ENCODE data around the gene PCDHGB7.
"Not testable (repeated sequence)": the region's sequence is repeated elsewhere in the genome, so short reads cannot be mapped to it uniquely, and the experiment has no call there.

The PCDHGB7 gene

GRCh38 chr5:141430332-141431113 is 13.0 kb downstream of the PCDHGB7 start, which contains the start of gene PCDHGA12:
Gene PCDHGA12 (plus strand): TSS chr5:141430507. CDS start chr5:141430760, 253 bp downstream.
- DNase-seq = no peak

GRCh38 chr5:141431286-141431685 is 13.8 kb downstream of the PCDHGB7 start:
- DNase-seq = no peak

- not testable (repeated sequence) for DNase-seq
Measured at GRCh38 chr5:141432308-141432707, 14.8 kb downstream of the PCDHGB7 start.

GRCh38 chr5:141432726-141433125 is 15.2 kb downstream of the PCDHGB7 start:
- DNase-seq = not testable (repeated sequence)

GRCh38 chr5:141434006-141434405 is 16.5 kb downstream of the PCDHGB7 start:
- no peak for DNase-seq

GRCh38 chr5:141437221-141437620 is 19.7 kb downstream of the PCDHGB7 start:
- no peak for DNase-seq

- no peak for DNase-seq
Measured at GRCh38 chr5:141439411-141440141, 22.1 kb downstream of the PCDHGB7 start.

GRCh38 chr5:141440341-141440740 is 22.9 kb downstream of the PCDHGB7 start:
- DNase-seq = no peak

GRCh38 chr5:141441571-141442170 is 24.2 kb downstream of the PCDHGB7 start:
- DNase-seq = no peak

- DNase-seq = no peak
Measured at GRCh38 chr5:141465351-141465750, 47.9 kb downstream of the PCDHGB7 start.

Data from NCI-H2107 (cell line).